Nephron progenitor cell (in vitro differentiated cells): ENCODE measurements around the gene DCAF17.

Experiments used
- DNase-seq: peaks from one replicate; pipeline ENCODE4 v3.0.0; 2021
- H3K27ac Mint-ChIP-seq: 2 replicates; pipeline ENCODE4 v1.8.0; 2021; ENCODE audit warnings: mild to moderate bottlenecking, moderate library complexity, mixed read lengths
- H3K27me3 Mint-ChIP-seq: 2 replicates; pipeline ENCODE4 v1.8.0; 2021; ENCODE audit warnings: mild to moderate bottlenecking, low read depth, mixed read lengths; ENCODE audit not compliant: poor library complexity
- H3K36me3 Mint-ChIP-seq: 2 replicates; pipeline ENCODE4 v1.8.0; 2021; ENCODE audit warnings: low read depth, mixed read lengths
- H3K4me1 Mint-ChIP-seq: 2 replicates; pipeline ENCODE4 v1.8.0; 2021; ENCODE audit warnings: mixed read lengths
- H3K4me3 Mint-ChIP-seq: 2 replicates; pipeline ENCODE4 v1.8.0; 2021; ENCODE audit warnings: mild to moderate bottlenecking, moderate library complexity, mixed read lengths
- H3K9me3 Mint-ChIP-seq: 2 replicates; pipeline ENCODE4 v1.8.0; 2021; ENCODE audit warnings: mild to moderate bottlenecking, moderate library complexity, mixed read lengths
- CTCF ChIP-seq: fragments of 200-600 bp; sonication (generic); IDR thresholded peaks from 2 replicates; pipeline ENCODE4 v1.5.0; 2021; ENCODE audit warnings: antibody characterized with exemption

The DCAF17 gene

GRCh38 chr2:171390941-171391516 lies 43.0 kb upstream of the DCAF17 start:
- Mint-ChIP-seq H3K4me3 (no peak overlapping the region), H3K27me3 (no peaks in the 10 kb centered on the region), H3K27ac (no peak overlapping the region), H3K9me3 (no peaks in the 10 kb centered on the region), H3K36me3 (peaks cover 5% of the 10 kb centered on the region), H3K4me1 (peaks cover 18% of the 10 kb centered on the region)
- DNase-seq = no peak
- TF ChIP-seq CTCF = no peak

- Mint-ChIP-seq H3K9me3 (peaks cover 3% of the 10 kb centered on the region), H3K27ac (no peak overlapping the region), H3K4me3 (no peak overlapping the region), H3K4me1 (peaks cover 14% of the 10 kb centered on the region), H3K36me3 (peaks cover 8% of the 10 kb centered on the region), H3K27me3 (no peaks in the 10 kb centered on the region)
- TF ChIP-seq CTCF = no peak
- DNase-seq = no peak
Observed at GRCh38 chr2:171391532-171391931, 42.5 kb upstream of the DCAF17 start.

GRCh38 chr2:171393487-171393886 lies 40.5 kb upstream of the DCAF17 start:
- peaks cover 3% of the 10 kb centered on the region for H3K4me1 Mint-ChIP-seq
- no peak for TF ChIP-seq CTCF
- H3K27me3 Mint-ChIP-seq = no peaks in the 10 kb centered on the region
- no peak for DNase-seq
- peaks cover 16% of the 10 kb centered on the region for H3K9me3 Mint-ChIP-seq
- peaks cover 27% of the 10 kb centered on the region for H3K36me3 Mint-ChIP-seq
- no peak overlapping the region for H3K4me3 Mint-ChIP-seq
- no peak overlapping the region for H3K27ac Mint-ChIP-seq

- Mint-ChIP-seq H3K9me3 (peaks cover 16% of the 10 kb centered on the region), H3K4me1 (peaks cover 3% of the 10 kb centered on the region), H3K4me3 (no peak overlapping the region), H3K27me3 (no peaks in the 10 kb centered on the region), H3K27ac (no peak overlapping the region), H3K36me3 (peaks cover 28% of the 10 kb centered on the region)
- DNase-seq = no peak
- TF ChIP-seq CTCF = no peak
Observed at GRCh38 chr2:171394164-171394740, 39.8 kb upstream of the DCAF17 start.

GRCh38 chr2:171399292-171399691 lies 34.7 kb upstream of the DCAF17 start:
- TF ChIP-seq CTCF = no peak
- H3K4me1 Mint-ChIP-seq = no peaks in the 10 kb centered on the region

GRCh38 chr2:171400395-171400794 lies 33.6 kb upstream of the DCAF17 start:
- Mint-ChIP-seq H3K36me3 (peaks cover 39% of the 10 kb centered on the region), H3K4me3 (no peak overlapping the region), H3K9me3 (peaks cover 29% of the 10 kb centered on the region), H3K27ac (no peak overlapping the region), H3K4me1 (no peaks in the 10 kb centered on the region), H3K27me3 (no peaks in the 10 kb centered on the region)
- DNase-seq = no peak
- no peak for TF ChIP-seq CTCF

More at GRCh38 chr2:171399292-171399691, 34.7 kb upstream of the DCAF17 start:
- Mint-ChIP-seq H3K4me3 (no peak overlapping the region), H3K36me3 (peaks cover 39% of the 10 kb centered on the region), H3K27me3 (no peaks in the 10 kb centered on the region), H3K9me3 (peaks cover 29% of the 10 kb centered on the region), H3K27ac (no peak overlapping the region)
- DNase-seq = no peak
